Adrenal gland (tissue), 12 donors: Measurements from ENCODE around the gene PHETA2. TPM values are rescaled to one million over a fixed set of nuclear protein-coding genes. Genes with fewer than 3 reads are reported as not detected.

Experiments used
- DNase-seq, 7 donors: peaks; one replicate each; pipeline ENCODE4 v3.0.0-alpha.2; 2019 to 2020
- H3K27ac ChIP-seq, 5 donors: fragments of 200-600 bp; sonication (generic) in 4 of 5; 1 replicate in 3 of 5; 2 replicates in 2 of 5; pipeline versions ENCODE4 v1.5.1 to v1.8.0; 2016 to 2020; ENCODE audit warnings: mild to moderate bottlenecking in 1 of 5
- H3K27me3 ChIP-seq: fragments of 200-600 bp; 2 replicates; pipeline ENCODE4 v1.8.0; 2021
- H3K36me3 ChIP-seq, 2 donors: fragments of 200-600 bp; replicated peaks in 1 of 2; 1 replicate in 1 of 2; 2 replicates in 1 of 2; pipeline versions ENCODE4 v1.5.1 to v1.8.0; 2018 to 2022
- H3K4me1 ChIP-seq, 2 donors: fragments of 200-600 bp; replicated peaks in 1 of 2; 1 replicate in 1 of 2; 2 replicates in 1 of 2; pipeline versions ENCODE4 v1.5.1 to v1.8.0; 2018 to 2021
- H3K4me3 ChIP-seq, 4 donors: fragments of 200-600 bp; sonication (generic) in 3 of 4; one replicate each; pipeline ENCODE4 v1.5.1; 2016 to 2018
- H3K9me3 ChIP-seq, 3 donors: fragments of 200-600 bp; sonication (generic) in 1 of 3; replicated peaks in 1 of 3; 1 replicate in 2 of 3; 2 replicates in 1 of 3; pipeline versions ENCODE4 v1.5.1 to v1.8.0; 2016 to 2021
- POLR2A ChIP-seq, 2 donors: fragments of 450-650 bp; IDR thresholded peaks; one replicate each; pipeline ENCODE4 v1.6.1; 2017; ENCODE audit warnings: antibody characterized with exemption in 2 of 2, mild to moderate bottlenecking in 2 of 2, moderate library complexity in 1 of 2
- whole genome bisulfite sequencing, 4 donors: extraction: QIAGEN DNeasy Blood & Tissue Kit in 2 of 4; methylation state at CpG; one replicate each; pipeline versions ENCODE4 v1.1.5 to v1.1.7; 2013 to 2017; 5-methylcytosine and 5-hydroxymethylcytosine counted together
- intact Hi-C, 2 donors: fragments of 100-400 bp; cut with DNase I; formaldehyde crosslinking; loops; one replicate each; pipeline versions ENCODE4 v1.14.1 to v1.15.0; 2022 to 2023
- polyA plus RNA-seq, 3 donors: library from polyadenylated mRNA; stranded (reverse); fragments of 200-250 nt in 2 of 3; fragments of 350-450 nt in 1 of 3; fragmentation: Illumina TruSeq in 1 of 3; extraction: RNeasy Lipid Tissue Mini Kit (QIAGEN cat#74804) in 1 of 3; gene quantifications; one replicate each; pipeline ENCODE4 v1.2.3, GENCODE V29; 2013 to 2014
- total RNA-seq, 9 donors: library from RNA; depleted of rRNA in 4 of 9; stranded (reverse); fragments of >200 nt in 4 of 9; fragments of 120-200 nt in 1 of 9; fragmentation: NEBNext Ultra II Directional in 1 of 9; extraction: Animal tissue kit (Norgen Biotek cat#: 25700) in 1 of 9; gene quantifications; one replicate each; pipeline versions ENCODE4 v1.1.0 to v1.2.4, GENCODE V29; 2013 to 2023
- TF ChIP-seq, protein P1 (sequence below), 6 experiments: fragments of 450-650 bp in 4 of 6; fragments of 200-600 bp in 2 of 6; sonication (generic) in 1 of 6; IDR thresholded peaks; 1 replicate in 5 of 6; 2 replicates in 1 of 6; pipeline versions ENCODE4 v1.5.1 to v1.8.0; 2016 to 2021; ENCODE audit warnings: antibody characterized with exemption in 6 of 6, mild to moderate bottlenecking in 2 of 6, moderate library complexity in 1 of 6
- donor health status: healthy with polysubstance abuse.
- donor health status: Bipolar disorder and iron deficiency.
- donor health status: DM: yes; HTN: yes; CAD: no.
- donor health status: DM: no; HTN: no; CAD: no.
- donor health status: DM: no; HTN: no; CAD: no.
- donor health status: DM: yes; HTN: yes; CAD: no.

PHETA2 gene
- total and polyA plus RNA-seq, 12 donors = 2.5 to 14.3 (median 7.0) TPM

DNA sequence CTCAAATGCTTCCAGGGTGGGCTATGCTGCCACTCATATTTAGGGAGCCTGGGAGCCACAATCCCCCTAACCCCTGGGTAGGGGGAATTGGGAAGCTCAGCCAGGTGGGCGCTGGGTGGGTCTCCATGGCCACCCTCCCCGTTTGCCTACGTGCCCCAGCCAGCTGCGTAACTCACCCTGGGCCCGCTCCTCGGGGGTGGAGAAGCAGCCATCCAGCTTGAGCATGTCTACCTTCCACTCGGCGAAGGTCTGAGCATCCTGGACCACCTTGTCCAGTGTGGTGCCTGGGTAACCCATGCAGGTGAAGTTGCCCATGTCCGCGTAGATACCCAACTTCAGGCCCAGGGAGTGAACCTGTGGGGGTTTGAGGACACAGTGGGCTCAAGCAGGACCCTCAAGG, 7.1 kb upstream of the PHETA2 start:
- Histone ChIP-seq H3K27me3 (no peaks in the 10 kb centered on the region), H3K4me1 (peaks cover 6 to 15% of the 10 kb centered on the region in 2 donors), H3K27ac (no peak overlapping the region), H3K9me3 (no peaks in the 10 kb centered on the region), H3K4me3 (no peak overlapping the region), H3K36me3 (peaks cover 0 to 33% of the 10 kb centered on the region in 2 donors)
- TF ChIP-seq, protein P1, sequence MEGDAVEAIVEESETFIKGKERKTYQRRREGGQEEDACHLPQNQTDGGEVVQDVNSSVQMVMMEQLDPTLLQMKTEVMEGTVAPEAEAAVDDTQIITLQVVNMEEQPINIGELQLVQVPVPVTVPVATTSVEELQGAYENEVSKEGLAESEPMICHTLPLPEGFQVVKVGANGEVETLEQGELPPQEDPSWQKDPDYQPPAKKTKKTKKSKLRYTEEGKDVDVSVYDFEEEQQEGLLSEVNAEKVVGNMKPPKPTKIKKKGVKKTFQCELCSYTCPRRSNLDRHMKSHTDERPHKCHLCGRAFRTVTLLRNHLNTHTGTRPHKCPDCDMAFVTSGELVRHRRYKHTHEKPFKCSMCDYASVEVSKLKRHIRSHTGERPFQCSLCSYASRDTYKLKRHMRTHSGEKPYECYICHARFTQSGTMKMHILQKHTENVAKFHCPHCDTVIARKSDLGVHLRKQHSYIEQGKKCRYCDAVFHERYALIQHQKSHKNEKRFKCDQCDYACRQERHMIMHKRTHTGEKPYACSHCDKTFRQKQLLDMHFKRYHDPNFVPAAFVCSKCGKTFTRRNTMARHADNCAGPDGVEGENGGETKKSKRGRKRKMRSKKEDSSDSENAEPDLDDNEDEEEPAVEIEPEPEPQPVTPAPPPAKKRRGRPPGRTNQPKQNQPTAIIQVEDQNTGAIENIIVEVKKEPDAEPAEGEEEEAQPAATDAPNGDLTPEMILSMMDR (IDR thresholded peaks at IDR 0.05) = no peak
- TF ChIP-seq POLR2A (IDR thresholded peaks at IDR 0.05) = no peak
- intact Hi-C loops = no loop called here
- WGBS, 4 donors = 96 to 100% (median 98%) methylated on average over 4 to 10 of the region's 10 CpGs
- peak in 1 of 7 donors; percentile 17 for DNase-seq

GRCh38 chr22:42067671-42068251, 6.3 kb upstream of the PHETA2 start:
- peak in 2 of 7 donors; percentile 18 to 48 for DNase-seq
- no peaks in the 10 kb centered on the region for H3K27me3 ChIP-seq
- intact Hi-C loops = no loop called here
- no peak overlapping the region for H3K27ac ChIP-seq
- peaks cover 0 to 33% of the 10 kb centered on the region in 2 donors for H3K36me3 ChIP-seq
- no peaks in the 10 kb centered on the region for H3K9me3 ChIP-seq
- TF ChIP-seq, protein P1 (IDR thresholded peaks at IDR 0.05) = no peak
- TF ChIP-seq POLR2A (IDR thresholded peaks at IDR 0.05) = no peak
- H3K4me1 ChIP-seq = peaks cover 6 to 15% of the 10 kb centered on the region in 2 donors
- WGBS, 4 donors = 88 to 97% (median 89%) methylated on average over 13 to 14 of the region's 14 CpGs
- no peak overlapping the region for H3K4me3 ChIP-seq

DNA sequence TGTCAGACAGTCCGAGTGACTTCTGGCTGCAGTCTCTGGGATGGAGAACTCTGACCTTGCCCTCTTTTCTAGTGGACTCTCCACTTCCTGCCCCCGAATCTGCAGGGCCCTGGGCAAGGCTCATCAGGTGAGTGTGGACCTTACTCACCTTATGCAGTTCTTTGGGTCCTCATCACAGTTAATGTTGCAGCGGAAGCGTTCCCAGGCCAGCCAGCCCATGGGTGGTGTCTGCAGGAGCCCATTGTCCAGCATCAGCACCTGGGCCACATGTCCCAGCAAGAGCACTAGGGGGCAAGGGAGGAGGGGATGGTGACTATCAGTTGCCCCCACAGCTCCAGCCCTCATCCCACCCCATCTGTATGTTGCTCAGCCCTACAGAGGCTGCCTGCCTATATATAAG, 5.8 kb upstream of the PHETA2 start:
- no peak overlapping the region for H3K27ac ChIP-seq
- no peaks in the 10 kb centered on the region for H3K9me3 ChIP-seq
- peaks cover 0 to 33% of the 10 kb centered on the region in 2 donors for H3K36me3 ChIP-seq
- WGBS, 4 donors = 48 to 89% (median 85%) methylated on average over 2 to 4 of the region's 4 CpGs
- intact Hi-C loops = no loop called here
- DNase-seq = peak in 2 of 7 donors; percentile 17 to 48
- TF ChIP-seq POLR2A (IDR thresholded peaks at IDR 0.05) = no peak
- TF ChIP-seq, protein P1 (IDR thresholded peaks at IDR 0.05) = no peak
- no peaks in the 10 kb centered on the region for H3K27me3 ChIP-seq
- no peak overlapping the region for H3K4me3 ChIP-seq
- peaks cover 6 to 16% of the 10 kb centered on the region in 2 donors for H3K4me1 ChIP-seq

DNA sequence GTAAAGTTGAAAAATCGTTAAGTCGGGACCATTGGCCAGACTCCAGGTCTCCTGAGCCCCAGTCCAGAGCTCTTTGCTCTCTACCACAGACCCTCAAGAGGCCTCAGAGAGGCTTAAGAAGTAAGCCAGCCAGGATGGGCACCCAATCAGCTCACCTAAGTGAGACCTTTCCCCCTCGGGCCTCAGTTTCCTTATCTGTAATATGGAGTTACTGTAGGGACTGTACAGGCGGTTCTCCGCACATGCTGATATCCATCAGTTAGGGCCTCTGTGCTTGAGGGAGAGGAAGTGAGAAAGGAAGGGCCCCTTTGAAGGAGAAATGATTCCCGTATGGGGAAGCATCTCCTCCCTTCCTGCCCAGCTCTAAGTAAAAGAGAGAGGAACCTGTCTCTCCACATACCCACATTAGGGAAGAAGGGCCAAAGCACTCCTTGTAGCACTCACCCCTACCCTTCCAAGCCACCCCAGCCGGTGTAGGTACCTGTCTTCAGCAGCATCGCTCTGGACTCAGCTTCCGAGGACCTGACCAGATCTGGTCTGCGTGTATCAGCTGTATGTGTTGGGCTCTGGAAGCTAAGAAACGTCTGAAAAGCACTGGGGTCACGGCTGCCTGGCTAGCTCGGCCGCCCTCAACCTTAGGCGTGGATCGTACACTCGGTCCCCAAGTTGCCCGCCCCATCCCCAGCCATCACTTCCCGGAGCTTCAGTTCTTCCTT, 4.1 kb upstream of the PHETA2 start:
- H3K27me3 ChIP-seq = no peaks in the 10 kb centered on the region
- H3K4me1 ChIP-seq = peaks cover 6 to 29% of the 10 kb centered on the region in 2 donors
- DNase-seq = peak in 2 of 7 donors; percentile 27 to 48
- TF ChIP-seq, protein P1 (IDR thresholded peaks at IDR 0.05) = no peak
- no peak for TF ChIP-seq POLR2A (IDR thresholded peaks at IDR 0.05)
- 19 to 53% (median 24%) methylated on average over 6 to 19 of the region's 19 CpGs for WGBS, 4 donors
- H3K9me3 ChIP-seq = no peaks in the 10 kb centered on the region
- H3K27ac ChIP-seq = peak overlapping the region; percentile 58 to 95 (median 83)
- intact Hi-C loops = loop anchor here in 1 of 2 donors (5.0 kb wide), 1 partner anchor 383 kb away; the partner anchor contains the start of gene SNU13
- H3K36me3 ChIP-seq = peaks cover 0 to 27% of the 10 kb centered on the region in 2 donors
- peak overlapping the region in 3 of 4 donors; percentile 27 to 77 (median 66) for H3K4me3 ChIP-seq
